ENCODE results near the gene JDP2.

DNA sequence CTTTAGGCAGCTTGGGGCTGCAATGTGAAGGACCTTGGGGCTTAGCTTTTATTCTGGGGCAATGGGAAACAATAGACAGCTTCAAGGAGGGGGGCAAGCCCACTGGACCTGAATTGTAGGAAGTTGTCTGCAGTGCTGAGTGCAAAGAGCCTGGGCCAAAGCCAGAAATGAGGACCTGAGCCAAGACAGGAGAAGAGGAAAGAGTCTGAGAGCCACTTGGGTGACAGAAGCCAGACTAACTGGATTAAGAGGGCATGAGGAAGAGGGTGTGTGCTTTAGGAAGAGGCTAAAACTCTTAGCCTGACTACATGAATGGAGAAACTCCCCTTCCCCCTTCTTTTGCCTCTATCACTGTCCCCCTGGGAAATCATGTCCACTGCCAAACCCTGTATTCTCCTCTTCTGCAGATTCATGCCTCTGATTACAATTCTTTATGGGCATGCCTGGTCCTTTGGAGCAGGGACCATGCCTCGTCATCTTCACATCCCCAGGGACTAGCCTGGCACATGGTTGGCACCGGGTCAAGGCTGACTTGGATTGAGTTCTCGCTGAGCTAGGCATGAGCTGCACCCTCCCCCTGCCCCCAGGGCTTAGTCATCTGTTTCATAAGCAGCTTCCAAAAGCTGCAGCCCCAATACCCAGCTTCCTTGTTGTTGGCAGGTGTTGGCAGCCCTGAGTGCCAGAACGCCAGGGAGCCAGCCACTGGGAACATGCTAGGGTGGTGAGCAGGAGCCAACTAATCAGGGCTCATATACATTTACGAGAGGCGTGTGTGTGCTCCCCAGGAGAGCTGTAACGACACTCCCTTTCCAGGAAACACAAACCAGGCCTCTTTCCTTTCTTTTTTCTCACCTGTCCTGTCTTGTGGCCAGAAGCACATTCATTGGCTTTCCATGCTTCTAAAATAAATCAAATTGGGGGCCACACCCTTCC is 27.7 kb upstream of the JDP2 start:
- TF ChIP-seq, protein P1, sequence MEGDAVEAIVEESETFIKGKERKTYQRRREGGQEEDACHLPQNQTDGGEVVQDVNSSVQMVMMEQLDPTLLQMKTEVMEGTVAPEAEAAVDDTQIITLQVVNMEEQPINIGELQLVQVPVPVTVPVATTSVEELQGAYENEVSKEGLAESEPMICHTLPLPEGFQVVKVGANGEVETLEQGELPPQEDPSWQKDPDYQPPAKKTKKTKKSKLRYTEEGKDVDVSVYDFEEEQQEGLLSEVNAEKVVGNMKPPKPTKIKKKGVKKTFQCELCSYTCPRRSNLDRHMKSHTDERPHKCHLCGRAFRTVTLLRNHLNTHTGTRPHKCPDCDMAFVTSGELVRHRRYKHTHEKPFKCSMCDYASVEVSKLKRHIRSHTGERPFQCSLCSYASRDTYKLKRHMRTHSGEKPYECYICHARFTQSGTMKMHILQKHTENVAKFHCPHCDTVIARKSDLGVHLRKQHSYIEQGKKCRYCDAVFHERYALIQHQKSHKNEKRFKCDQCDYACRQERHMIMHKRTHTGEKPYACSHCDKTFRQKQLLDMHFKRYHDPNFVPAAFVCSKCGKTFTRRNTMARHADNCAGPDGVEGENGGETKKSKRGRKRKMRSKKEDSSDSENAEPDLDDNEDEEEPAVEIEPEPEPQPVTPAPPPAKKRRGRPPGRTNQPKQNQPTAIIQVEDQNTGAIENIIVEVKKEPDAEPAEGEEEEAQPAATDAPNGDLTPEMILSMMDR (conservative IDR thresholded peaks at IDR 0.05; ENCODE audit: low read depth, low read length): no peak
- no peak for TF ChIP-seq RFX5 (IDR thresholded peaks at IDR 0.05; ENCODE audit: low read depth, low read length)
- TF ChIP-seq FOS (IDR thresholded peaks at IDR 0.05; ENCODE audit: low read depth, low read length): no peak
- TF ChIP-seq MAZ (IDR thresholded peaks at IDR 0.05; ENCODE audit: borderline replicate concordance, low read depth, low read length): no peak
- no peak for TF ChIP-seq SMC3 (IDR thresholded peaks at IDR 0.05; ENCODE audit: low read depth, low read length)
- no peak for TF ChIP-seq POLR2A (IDR thresholded peaks at IDR 0.05; ENCODE audit: low read depth, low read length)
- no peak for TF ChIP-seq MAFK (IDR thresholded peaks at IDR 0.05; ENCODE audit: low read depth, low read length)
- no peak for TF ChIP-seq CEBPB (IDR thresholded peaks at IDR 0.05; ENCODE audit: low read depth, low read length)
- no peak for TF ChIP-seq CHD1 (IDR thresholded peaks at IDR 0.05; ENCODE audit: low read depth, low read length)
